Spinal cord (tissue), 10 donors: ENCODE data around the gene LRRC53. TPM values are rescaled to one million over a fixed set of nuclear protein-coding genes. Genes with fewer than 3 reads are reported as not detected.

ENCODE experiments used
- DNase-seq, 6 donors: peaks; one replicate each; pipeline versions ENCODE4 v3.0.0 to v3.0.0-alpha.2; 2013 to 2015; ENCODE audit warnings: low spot score in 6 of 6, low read depth in 4 of 6
- H3K27ac ChIP-seq: one replicate; pipeline ENCODE4 v1.5.1; 2013; ENCODE audit warnings: low read depth, low read length, control low read depth
- H3K27me3 ChIP-seq: one replicate; pipeline ENCODE4 v1.6.1; 2013; ENCODE audit warnings: low read length; ENCODE audit not compliant: control insufficient read depth, insufficient read depth
- H3K36me3 ChIP-seq: one replicate; pipeline ENCODE4 v1.6.1; 2013; ENCODE audit warnings: low read length; ENCODE audit not compliant: control insufficient read depth, insufficient read depth
- H3K4me1 ChIP-seq: one replicate; pipeline ENCODE4 v1.6.1; 2013; ENCODE audit warnings: low read length; ENCODE audit not compliant: control insufficient read depth, insufficient read depth
- H3K4me3 ChIP-seq: one replicate; pipeline ENCODE4 v1.5.1; 2013; ENCODE audit warnings: low read depth, low read length, control low read depth
- H3K9me3 ChIP-seq: one replicate; pipeline ENCODE4 v1.6.1; 2013; ENCODE audit warnings: low read length; ENCODE audit not compliant: control insufficient read depth, insufficient read depth
- WGBS: methylation state at CpG from one replicate; pipeline ENCODE4 v1.1.5; 2013; ENCODE audit warnings: missing lambda C conversion rate; ENCODE audit not compliant: insufficient coverage; 5-methylcytosine and 5-hydroxymethylcytosine counted together
- polyA plus RNA-seq, 2 donors: library from polyadenylated mRNA; unstranded; fragments of 120-200 nt; gene quantifications; one replicate each; pipeline ENCODE4 v1.2.1, GENCODE V29; 2013; ENCODE audit not compliant: insufficient read length in 2 of 2
- total RNA-seq, 2 donors: library from RNA; depleted of rRNA in 1 of 2; stranded (reverse); fragments of 120-200 nt in 1 of 2; fragments of >200 nt in 1 of 2; gene quantifications; one replicate each; pipeline versions ENCODE4 v1.2.3 to v1.2.4, GENCODE V29; 2013 to 2014
- donor health status: healthy.

LRRC53 gene
- total and polyA plus RNA-seq, 4 donors, result 0.05 to 0.40 (median 0.06) TPM

GRCh38 chr1:74429580-74429979 lies 82.8 kb downstream of the LRRC53 start:
- peak in 2 of 6 donors; percentile 24 to 77 for DNase-seq
- Histone ChIP-seq H3K4me1 (no peaks in the 10 kb centered on the region), H3K4me3 (no peak overlapping the region), H3K9me3 (no peaks in the 10 kb centered on the region), H3K27ac (no peak overlapping the region), H3K27me3 (no peaks in the 10 kb centered on the region), H3K36me3 (no peaks in the 10 kb centered on the region)
- WGBS, result 25% methylated on average over 1 of the region's 3 CpGs

- WGBS, result no CpG with 5 or more reads among the region's 1 CpG
- DNase-seq, result no peak
- no peaks in the 10 kb centered on the region for H3K36me3 ChIP-seq
These were observed 84.7 kb downstream of the LRRC53 start for GRCh38 chr1:74427681-74428080.

GRCh38 chr1:74426208-74426937 lies 86.0 kb downstream of the LRRC53 start:
- H3K9me3 ChIP-seq, result no peaks in the 10 kb centered on the region
- no peaks in the 10 kb centered on the region for H3K36me3 ChIP-seq
- H3K4me1 ChIP-seq, result no peaks in the 10 kb centered on the region
- DNase-seq, result peak in 1 of 6 donors; percentile 56
- no peak overlapping the region for H3K27ac ChIP-seq
- WGBS, result 33% methylated on average over 5 of the region's 7 CpGs
- no peaks in the 10 kb centered on the region for H3K27me3 ChIP-seq
- no peak overlapping the region for H3K4me3 ChIP-seq

More at GRCh38 chr1:74427681-74428080, 84.7 kb downstream of the LRRC53 start:
- H3K4me3 ChIP-seq, result no peak overlapping the region
- H3K27me3 ChIP-seq, result no peaks in the 10 kb centered on the region
- H3K27ac ChIP-seq, result no peak overlapping the region
- H3K4me1 ChIP-seq, result no peaks in the 10 kb centered on the region
- H3K9me3 ChIP-seq, result no peaks in the 10 kb centered on the region

- Histone ChIP-seq H3K27ac (no peak overlapping the region), H3K4me1 (no peaks in the 10 kb centered on the region), H3K27me3 (no peaks in the 10 kb centered on the region), H3K9me3 (no peaks in the 10 kb centered on the region), H3K4me3 (no peak overlapping the region), H3K36me3 (no peaks in the 10 kb centered on the region)
- 86% methylated on average over 1 of the region's 6 CpGs for WGBS
- DNase-seq, result no peak
These were observed 86.7 kb downstream of the LRRC53 start for GRCh38 chr1:74425676-74426075.

GRCh38 chr1:74423471-74423870 lies 88.9 kb downstream of the LRRC53 start:
- Histone ChIP-seq H3K4me1 (no peaks in the 10 kb centered on the region), H3K27me3 (no peaks in the 10 kb centered on the region), H3K36me3 (no peaks in the 10 kb centered on the region), H3K4me3 (no peak overlapping the region), H3K9me3 (no peaks in the 10 kb centered on the region), H3K27ac (no peak overlapping the region)
- no peak for DNase-seq
- 100% methylated on average over 1 of the region's 2 CpGs for WGBS

- Histone ChIP-seq H3K4me1 (no peaks in the 10 kb centered on the region), H3K9me3 (no peaks in the 10 kb centered on the region), H3K27ac (peak overlapping the region; percentile 19), H3K4me3 (no peak overlapping the region), H3K36me3 (no peaks in the 10 kb centered on the region), H3K27me3 (no peaks in the 10 kb centered on the region)
- DNase-seq, result peak in 4 of 6 donors; percentile 10 to 84 (median 49)
- 47% methylated on average over 3 of the region's 4 CpGs for WGBS
These were observed 89.8 kb downstream of the LRRC53 start for GRCh38 chr1:74422421-74423292.

- Histone ChIP-seq H3K9me3 (no peaks in the 10 kb centered on the region), H3K27me3 (no peaks in the 10 kb centered on the region), H3K27ac (peak overlapping the region; percentile 18), H3K36me3 (no peaks in the 10 kb centered on the region), H3K4me1 (no peaks in the 10 kb centered on the region), H3K4me3 (no peak overlapping the region)
- peak in 1 of 6 donors; percentile 49 for DNase-seq
- WGBS, result no CpG with 5 or more reads among the region's 2 CpGs
These were observed 91.9 kb downstream of the LRRC53 start for GRCh38 chr1:74420467-74420866.

Other genes starting within 250 kb of the LRRC53 start
- 10 to 100 TPM in 1 of 2 donors, 1 to 10 TPM in 1; 5.7 to 12.9 TPM for gene ERICH3, start 161.2 kb upstream of the LRRC53 start, total RNA-seq
- 10 to 100 TPM; 13.5 to 16.0 TPM for gene ERICH3, start 161.2 kb upstream of the LRRC53 start, polyA plus RNA-seq
- 10 to 100 TPM; 26.7 to 29.8 TPM for gene CRYZ, start 220.4 kb upstream of the LRRC53 start, total RNA-seq
- gene CRYZ, start 220.4 kb upstream of the LRRC53 start, polyA plus RNA-seq, result 10 to 100 TPM; 21.7 to 27.5 TPM
- 10 to 100 TPM; 14.5 to 19.7 TPM for gene TYW3, start 220.5 kb upstream of the LRRC53 start, total RNA-seq
- gene TYW3, start 220.5 kb upstream of the LRRC53 start, polyA plus RNA-seq, result 10 to 100 TPM; 16.6 to 19.3 TPM